C4-2B (cell line): ENCODE data around the gene SERPIND1.

Experiments
- H3K27ac ChIP-seq: fragments of 450-650 bp; 2 replicates; pipeline ENCODE4 v1.5.1; 2017
- ZFX ChIP-seq: fragments of 450-650 bp; IDR thresholded peaks from 2 replicates; pipeline ENCODE4 v1.6.1; 2017
- TF ChIP-seq, protein P1 (sequence below): fragments of 450-650 bp; conservative IDR thresholded peaks from 2 replicates; pipeline ENCODE4 v1.5.1; 2017; ENCODE audit warnings: mild to moderate bottlenecking

The SERPIND1 gene

DNA sequence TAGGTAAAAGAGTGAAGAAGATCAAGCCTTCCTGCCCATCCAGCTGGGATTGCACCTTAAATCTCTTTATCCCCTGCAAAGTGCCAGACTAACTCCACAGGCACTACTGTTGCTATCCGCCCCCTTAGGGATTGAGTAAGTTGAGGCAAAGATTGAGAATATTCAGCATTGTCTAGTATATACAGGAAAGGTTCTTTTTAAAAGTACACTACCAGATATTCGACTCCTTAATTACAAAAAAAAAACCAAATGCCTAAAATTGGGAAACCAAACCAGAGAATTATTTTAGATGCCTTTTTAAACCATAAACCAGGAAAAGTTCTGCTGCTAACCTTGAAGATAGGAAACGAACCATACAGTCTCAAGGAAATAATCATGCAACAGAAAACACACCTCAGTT lies 11.5 kb downstream of the SERPIND1 start:
- no peak overlapping the region for H3K27ac ChIP-seq
- no peak for TF ChIP-seq ZFX

DNA sequence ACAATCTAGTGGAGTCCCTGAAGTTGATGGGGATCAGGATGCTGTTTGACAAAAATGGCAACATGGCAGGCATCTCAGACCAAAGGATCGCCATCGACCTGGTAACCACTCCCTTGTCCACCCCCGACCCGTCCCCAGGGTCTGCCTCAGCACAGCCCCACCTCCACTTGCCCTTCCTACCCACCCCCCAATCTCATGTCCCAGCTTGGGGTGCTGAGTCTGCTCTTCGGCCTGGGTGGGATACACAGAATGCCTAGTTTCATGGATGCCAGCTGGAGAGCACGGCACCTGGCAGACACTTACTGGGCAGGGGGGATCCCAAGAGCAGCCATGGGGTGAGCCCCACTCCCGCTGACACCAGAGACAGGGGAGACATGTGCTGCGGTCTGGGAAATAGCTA lies 12.1 kb downstream of the SERPIND1 start:
- TF ChIP-seq, protein P1, sequence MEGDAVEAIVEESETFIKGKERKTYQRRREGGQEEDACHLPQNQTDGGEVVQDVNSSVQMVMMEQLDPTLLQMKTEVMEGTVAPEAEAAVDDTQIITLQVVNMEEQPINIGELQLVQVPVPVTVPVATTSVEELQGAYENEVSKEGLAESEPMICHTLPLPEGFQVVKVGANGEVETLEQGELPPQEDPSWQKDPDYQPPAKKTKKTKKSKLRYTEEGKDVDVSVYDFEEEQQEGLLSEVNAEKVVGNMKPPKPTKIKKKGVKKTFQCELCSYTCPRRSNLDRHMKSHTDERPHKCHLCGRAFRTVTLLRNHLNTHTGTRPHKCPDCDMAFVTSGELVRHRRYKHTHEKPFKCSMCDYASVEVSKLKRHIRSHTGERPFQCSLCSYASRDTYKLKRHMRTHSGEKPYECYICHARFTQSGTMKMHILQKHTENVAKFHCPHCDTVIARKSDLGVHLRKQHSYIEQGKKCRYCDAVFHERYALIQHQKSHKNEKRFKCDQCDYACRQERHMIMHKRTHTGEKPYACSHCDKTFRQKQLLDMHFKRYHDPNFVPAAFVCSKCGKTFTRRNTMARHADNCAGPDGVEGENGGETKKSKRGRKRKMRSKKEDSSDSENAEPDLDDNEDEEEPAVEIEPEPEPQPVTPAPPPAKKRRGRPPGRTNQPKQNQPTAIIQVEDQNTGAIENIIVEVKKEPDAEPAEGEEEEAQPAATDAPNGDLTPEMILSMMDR, result no peak
- no peak for TF ChIP-seq ZFX
- no peak overlapping the region for H3K27ac ChIP-seq

DNA sequence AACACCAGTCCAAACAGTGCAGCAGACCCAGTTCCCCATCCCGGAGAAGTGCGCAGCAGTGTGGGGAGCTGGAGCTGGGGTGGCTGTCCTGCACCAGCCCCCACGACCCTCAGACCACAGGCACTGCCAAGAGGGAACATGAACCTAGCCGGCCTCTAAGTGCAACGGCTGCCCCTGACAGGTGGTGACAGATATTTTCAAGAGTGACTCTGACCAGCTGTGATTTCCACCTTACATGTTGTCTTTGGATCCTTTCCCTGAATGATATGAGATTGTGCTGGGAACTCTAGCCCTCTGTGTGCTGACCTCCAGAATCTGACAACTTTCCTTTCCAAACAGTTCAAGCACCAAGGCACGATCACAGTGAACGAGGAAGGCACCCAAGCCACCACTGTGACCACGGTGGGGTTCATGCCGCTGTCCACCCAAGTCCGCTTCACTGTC lies 12.6 kb downstream of the SERPIND1 start:
- no peak overlapping the region for H3K27ac ChIP-seq
- TF ChIP-seq, protein P1, result no peak
- TF ChIP-seq ZFX, result no peak

DNA sequence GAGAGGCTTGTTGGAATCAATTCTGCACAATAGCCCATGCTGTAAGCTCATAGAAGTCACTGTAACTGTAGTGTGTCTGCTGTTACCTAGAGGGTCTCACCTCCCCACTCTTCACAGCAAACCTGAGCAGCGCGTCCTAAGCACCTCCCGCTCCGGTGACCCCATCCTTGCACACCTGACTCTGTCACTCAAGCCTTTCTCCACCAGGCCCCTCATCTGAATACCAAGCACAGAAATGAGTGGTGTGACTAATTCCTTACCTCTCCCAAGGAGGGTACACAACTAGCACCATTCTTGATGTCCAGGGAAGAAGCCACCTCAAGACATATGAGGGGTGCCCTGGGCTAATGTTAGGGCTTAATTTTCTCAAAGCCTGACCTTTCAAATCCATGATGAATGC lies 13.3 kb downstream of the SERPIND1 start:
- H3K27ac ChIP-seq, result no peak overlapping the region
- TF ChIP-seq, protein P1, result no peak
- TF ChIP-seq ZFX, result no peak

DNA sequence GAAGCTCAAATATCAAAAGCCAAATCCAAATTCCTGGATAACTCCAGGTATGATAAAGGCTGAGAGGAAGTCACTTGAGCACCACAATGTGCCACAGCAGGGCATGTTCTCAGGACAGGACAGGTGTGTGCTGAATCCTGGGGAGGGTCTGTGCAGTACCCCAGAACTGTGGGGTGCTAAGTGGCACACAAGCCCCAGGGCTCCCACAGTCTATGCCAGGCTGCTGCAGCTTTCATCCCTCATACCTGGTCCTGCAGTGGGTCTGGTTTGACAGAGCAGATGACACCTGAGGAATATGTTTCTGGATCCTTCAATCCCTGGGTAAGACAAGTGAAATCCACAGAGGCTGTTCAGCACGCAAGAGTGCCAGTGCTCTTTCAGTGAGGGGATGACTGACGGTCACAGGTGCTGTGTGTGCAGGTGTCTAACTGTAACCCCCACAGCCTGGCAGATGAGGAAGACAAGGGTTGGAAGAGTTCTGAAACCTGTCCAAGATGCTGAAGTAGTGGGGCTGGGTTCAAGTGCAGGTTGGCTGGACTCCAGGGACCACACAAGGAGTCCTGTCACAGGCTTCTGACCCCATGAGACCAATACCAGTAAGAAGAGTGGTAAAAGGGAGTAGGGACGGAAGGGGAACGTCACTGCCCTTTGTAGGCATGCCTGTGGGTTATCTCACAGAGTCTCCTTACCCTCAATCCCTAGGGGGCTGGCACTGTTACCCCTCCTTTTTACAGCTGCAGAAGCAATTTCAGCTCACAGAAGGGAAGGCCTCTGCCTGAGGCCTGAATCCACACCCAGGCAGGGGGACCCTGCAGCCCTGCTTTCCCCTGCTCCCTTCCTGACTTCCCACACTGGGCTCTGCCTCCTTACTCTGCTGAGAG lies 14.1 kb downstream of the SERPIND1 start:
- no peak overlapping the region for H3K27ac ChIP-seq
- no peak for TF ChIP-seq ZFX
- TF ChIP-seq, protein P1, result no peak

DNA sequence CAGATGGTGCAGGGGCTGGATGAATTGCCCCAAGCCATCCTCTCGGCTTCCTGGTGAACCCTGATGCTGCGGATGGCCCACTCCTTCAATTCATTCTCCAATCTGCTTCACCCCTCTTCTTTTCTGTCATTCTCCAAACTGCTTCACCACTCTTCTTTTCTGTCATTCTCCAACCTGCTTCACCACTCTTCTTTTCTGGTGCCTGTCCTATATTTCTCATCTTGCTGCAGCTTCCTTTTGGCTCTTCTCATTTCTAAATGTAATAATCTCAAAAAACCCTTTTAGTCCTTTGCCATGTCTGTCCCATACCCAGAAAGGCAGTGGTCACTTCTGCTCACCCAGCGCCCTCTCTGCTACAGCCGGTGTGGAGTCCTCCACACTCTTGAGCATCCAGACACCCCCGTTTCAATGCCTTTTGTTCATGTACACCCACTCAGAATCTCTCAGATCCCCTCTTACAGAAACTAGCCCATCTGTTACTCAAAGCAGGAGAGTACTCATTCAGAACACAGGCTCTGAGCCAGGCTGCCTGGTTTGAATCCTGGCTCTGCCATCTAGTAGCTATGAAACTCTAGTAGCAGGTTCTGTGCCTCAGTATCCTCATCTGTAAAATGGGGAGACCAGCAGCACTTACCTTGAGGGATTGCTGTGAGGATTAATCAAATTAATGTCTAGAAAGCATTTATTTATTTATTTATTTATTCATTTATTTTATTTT lies 14.9 kb downstream of the SERPIND1 start:
- TF ChIP-seq, protein P1, result no peak
- H3K27ac ChIP-seq, result no peak overlapping the region

DNA sequence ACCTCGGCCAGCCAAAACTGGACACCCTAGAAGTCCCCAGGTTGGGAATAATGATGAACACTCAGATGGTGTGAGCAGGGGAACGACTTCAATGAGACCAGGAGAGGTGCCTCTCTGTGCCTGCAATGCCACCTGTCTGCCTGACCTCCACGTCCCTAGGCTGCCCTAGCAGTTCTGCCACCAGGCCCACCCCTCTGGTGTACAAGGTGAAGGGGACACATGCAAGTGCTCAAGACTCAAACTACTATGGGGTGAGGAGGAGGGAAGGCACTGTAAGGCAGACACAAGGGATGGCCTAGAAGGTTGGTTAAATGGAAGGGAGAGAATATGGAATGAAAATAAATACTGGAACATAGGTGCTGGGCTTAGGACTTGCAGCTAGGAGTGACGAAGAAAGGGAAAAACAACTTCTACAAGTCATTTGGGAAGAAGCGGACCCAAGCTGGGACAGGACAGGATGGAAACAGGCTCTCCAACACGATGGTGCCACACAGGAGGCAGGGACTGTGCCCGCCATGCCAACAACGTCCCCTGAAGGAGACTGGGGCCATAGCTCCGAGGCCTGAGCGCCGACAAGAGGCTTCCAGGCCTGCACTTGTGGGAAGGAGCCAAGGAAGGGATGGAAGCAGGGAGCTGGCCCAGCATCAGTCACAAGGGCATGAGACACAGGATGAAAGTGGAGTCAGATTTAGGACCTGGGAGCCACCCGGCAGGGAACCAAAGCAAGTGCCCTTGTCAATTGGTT lies 18.5 kb downstream of the SERPIND1 start:
- no peak for TF ChIP-seq ZFX
- TF ChIP-seq, protein P1, result no peak
- H3K27ac ChIP-seq, result no peak overlapping the region
